GM19351 (cell line): ENCODE results near the gene SPG7.

Source experiments
- ATAC-seq: cut with Tn5 transposase; IDR thresholded peaks from one replicate; pipeline ENCODE4 v1.9.1; 2021; ENCODE audit warnings: mild to moderate bottlenecking, moderate library complexity; ENCODE audit not compliant: unreplicated experiment

Gene SPG7

DNA sequence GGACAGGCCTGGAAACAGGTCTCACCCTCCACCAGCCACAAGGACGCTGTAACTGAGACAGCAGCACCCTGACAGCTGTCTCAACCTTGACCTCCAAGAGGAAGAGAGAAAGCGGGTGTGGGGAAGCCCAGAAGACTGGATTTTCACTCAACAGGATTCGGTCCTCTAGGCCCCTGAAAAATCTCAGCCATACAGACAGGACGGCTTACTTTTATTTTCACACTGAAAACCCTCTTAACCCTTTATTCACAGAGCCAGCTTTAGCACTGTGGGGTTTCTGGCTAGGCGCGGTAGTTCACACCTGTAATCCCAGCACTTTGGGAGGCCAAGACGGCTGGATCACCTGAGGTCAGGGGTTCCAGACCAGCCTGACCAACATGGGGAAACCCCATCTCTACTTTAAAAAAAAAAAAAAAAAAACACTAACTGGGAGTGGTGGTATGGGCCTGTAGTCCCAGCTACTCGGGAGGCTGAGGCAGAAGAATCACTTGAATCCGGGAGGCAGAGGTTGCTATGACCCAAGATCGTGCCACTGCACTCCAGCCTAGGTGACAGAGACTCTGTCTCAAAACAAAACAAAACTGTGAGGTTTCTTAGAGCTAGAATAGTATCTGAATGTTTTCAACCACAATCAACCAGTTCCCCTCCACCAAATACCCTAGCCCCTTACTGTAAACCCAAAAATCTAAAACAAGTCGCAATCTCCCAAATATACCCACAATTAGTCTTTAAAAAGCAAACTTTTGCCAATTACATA, 23.1 kb upstream of the SPG7 start:
- no peak for ATAC-seq

DNA sequence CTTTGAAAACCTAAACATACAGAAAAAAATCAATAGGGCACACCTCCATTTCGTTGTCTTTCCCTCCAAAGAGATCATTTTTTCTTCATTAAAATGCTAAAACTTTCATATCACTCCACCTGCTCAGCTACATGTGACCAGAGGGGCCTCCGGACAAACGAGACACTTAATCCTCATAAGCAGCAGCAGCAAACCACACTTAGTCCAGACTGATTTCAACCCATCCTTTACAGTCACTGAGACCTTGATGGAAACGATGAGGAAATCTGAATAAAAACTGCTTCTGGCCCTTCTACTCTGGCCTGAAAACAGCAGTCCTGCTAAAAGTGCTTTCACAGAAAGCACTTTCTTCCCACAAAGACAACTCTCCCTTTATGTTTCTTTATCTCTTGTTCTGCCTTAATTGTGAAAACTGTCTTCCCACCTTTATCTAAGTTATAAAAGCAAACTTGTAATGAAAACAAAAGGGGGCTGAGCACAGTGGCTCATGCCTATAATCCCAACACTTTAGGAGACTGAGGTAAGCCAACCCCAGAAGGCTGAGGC, 22.4 kb upstream of the SPG7 start:
- ATAC-seq, result no peak

- ATAC-seq, result no peak
Observed at GRCh38 chr16:89489040-89489897, 18.9 kb upstream of the SPG7 start.

DNA sequence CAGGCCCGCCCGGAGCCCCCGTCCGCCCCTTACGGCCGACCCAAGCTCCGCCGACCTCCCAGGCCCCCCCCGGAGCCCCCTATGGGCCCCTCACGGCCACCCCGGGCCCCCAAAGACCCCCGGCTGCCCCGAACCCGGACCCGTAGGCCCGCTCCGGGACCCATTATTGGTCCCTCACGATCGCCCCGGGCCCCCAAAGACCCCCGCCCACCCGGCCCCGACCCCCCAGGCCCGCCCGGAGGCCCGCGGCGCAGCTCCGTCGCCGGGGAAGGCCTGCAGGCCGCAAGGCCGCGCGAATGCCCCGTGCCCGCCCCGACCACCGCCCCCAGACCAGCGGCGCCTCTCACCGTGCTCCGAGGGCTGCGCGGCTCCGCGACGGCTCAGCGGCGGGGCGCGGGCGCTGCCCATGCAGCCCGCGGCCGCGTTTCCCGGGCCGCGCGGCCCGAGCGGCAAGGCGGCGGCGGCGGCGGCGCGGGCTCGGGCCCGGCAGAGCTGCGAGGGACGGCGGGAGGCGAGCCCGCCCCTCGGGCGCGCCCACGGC, 18.2 kb upstream of the SPG7 start:
- ATAC-seq, result no peak

- peak; percentile 82 for ATAC-seq
Observed at GRCh38 chr16:89490439-89491237, 17.6 kb upstream of the SPG7 start, which contains the start of gene ANKRD11. Gene ANKRD11 (minus strand): TSS chr16:89490561. CDS start chr16:89317019, 173,542 bp downstream.

DNA sequence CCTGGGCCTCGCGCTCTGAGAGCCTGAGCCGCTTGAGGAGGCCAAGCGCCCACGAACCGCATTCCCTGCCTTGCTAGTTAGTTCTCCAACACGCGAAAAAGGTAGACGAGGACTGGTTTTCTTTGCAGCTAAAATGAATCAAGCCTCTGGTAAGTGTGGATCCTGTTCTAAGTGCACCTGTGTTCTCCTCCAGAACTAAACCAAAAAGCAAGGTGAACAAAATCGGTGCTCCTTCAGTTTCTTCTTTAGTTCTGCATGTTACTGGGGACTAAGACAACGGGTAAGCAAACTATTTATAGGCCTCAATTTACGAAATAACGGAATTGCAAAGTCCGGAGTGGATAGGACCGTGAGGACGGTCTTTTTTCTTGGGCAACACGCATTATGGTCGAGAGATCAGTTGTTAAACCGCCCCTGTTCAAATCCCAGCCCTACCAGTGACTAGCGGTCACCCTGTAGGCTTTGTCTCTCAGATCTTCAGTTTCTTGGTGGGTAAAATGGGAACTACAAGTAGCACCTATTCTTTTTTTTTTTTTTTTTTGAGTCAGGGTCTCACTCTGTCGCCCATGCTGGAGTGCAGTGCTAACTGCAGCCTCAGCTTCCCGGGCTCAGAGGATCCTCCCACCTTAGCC, 16.8 kb upstream of the SPG7 start:
- ATAC-seq, result no peak

- ATAC-seq, result no peak
Observed at GRCh38 chr16:89491974-89492687, 16.1 kb upstream of the SPG7 start.

DNA sequence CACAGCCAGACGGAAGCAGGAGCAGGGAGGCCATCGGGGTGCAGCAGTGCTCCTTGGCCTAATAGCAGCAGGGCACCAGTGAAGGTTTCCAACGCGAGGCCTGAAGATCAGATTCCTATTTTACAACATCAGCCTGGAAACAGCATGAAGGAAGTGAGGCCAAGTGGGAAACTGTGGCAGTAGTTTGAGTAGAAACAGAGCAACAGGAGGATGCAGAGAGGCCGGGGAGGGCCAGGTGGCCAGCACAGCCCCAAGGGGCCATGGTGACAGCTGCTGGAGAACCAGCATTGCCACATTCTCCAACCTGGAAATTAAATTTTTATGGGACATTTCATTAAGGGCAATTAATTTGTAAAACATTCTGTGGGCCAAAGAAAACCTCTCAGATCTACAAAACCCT, 14.4 kb upstream of the SPG7 start:
- no peak for ATAC-seq

GRCh38 chr16:89495121-89495520, 13.1 kb upstream of the SPG7 start:
- no peak for ATAC-seq

GRCh38 chr16:89498839-89499238, 9.4 kb upstream of the SPG7 start:
- ATAC-seq, result no peak

DNA sequence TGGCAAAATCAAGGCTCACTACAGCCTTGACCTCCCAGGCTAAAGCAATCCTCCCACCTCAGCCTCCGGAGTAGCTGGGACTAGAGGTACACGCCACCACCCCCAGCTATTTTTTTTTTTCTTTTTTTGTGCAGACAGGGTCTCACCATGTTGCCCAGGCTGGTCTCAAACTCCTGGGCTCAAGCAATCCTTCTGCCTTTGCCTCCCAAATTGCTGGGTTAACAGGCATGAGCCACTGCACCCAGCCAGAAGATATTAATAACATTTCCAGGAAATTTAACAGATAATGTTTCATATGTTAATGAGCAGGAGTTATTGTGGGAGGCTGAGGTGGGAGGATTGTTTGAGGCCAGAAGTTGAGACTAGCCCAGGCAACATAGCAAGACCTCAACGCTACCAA, 8.4 kb upstream of the SPG7 start:
- ATAC-seq, result no peak

DNA sequence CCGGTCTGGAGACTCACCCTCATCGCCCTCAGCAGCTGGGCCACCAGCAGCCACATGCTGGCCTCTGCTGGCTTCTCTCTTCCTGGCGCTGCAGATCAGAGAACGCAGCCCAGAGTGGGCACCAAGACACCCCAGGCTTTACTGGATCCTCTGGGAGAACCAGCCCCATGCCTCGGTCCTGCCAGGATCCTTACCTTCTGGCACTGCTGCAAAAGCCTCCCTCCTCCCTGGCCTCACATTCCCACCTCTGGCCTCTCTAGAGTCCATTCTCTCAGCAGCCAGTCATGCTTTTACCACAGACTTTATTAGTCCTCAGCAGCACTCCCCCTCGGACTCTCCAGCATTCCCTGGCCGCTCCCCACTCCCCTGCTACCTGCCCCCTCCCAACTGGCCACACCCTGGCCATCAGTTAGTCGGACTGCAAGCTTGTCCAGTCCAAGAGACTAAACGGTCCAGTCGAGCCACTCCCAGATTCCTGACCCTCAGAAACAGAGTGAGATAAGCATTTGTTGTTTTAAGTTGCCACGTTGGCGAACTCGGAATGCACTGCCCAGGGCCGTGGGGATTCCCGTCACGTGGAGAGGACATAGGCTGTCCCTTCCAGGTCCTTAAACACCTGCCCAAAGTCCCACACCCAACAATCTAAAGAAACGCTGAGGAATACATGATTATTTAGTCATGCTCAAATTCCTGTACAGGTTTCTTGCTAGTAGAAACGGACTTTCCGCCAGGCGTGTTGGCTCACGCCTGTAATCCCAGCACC, 5.9 kb upstream of the SPG7 start:
- ATAC-seq, result no peak

GRCh38 chr16:89504091-89504490, 4.1 kb upstream of the SPG7 start:
- no peak for ATAC-seq

DNA sequence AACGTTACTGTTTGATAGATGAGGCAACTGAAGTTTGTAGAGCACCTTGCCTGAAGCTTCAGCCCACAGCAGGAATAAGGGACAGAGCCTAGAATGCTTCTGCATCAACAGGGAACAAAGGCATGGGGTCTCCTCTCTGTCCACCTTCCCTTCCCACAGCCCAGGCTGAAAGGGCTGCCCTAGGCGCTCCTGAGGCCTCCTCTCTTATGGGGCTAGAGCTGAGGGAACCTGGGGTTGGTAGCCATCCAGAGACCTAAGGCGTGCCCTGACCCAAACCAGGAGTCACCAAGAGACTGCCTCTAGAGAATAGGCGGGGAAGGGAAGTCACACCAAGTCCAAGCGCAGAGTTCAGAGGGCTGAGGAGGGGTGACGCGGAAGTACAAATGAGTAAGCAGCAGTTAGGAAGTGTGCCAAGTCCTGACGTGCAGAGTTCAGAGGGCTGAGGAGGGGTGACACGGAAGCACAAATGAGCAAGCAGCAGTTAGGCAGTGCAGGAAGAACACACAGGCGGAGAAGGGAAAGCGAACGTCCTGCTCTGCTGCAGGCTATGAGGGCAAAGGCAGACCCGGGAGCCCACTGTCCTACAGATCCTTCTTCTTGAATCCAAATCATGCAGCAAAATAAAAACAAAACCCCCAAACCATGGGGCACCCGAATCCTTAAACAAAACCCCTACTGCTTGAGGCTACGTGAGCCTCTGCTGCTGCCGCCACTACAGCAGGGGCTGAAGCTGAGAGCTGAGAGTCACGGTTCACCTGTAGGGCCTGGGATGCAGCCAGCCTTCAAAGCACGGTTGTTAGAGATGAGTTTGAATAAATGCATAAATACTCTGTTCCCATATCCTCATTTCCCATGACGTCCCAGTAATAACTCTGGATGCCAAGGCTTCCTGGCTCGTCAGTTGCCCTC, 2.7 kb upstream of the SPG7 start:
- peak; percentile 60 for ATAC-seq

GRCh38 chr16:89506113-89506504, 2.1 kb upstream of the SPG7 start:
- ATAC-seq, result no peak

GRCh38 chr16:89506791-89507191, 1.4 kb upstream of the SPG7 start:
- no peak for ATAC-seq

- no peak for ATAC-seq
Observed at GRCh38 chr16:89507214-89507833, 879 bp upstream of the SPG7 start.
